HT-29 (cell line): ENCODE results near the gene BEST4. TPM values are rescaled to one million over a fixed set of nuclear protein-coding genes. Genes with fewer than 3 reads are reported as not detected.
"Not testable (repeated sequence)": the region's sequence is repeated elsewhere in the genome, so short reads cannot be mapped to it uniquely, and the experiment has no call there.

Experiments
- DNase-seq: peaks from one replicate; pipeline ENCODE4 v3.0.0-alpha.2; 2015; ENCODE audit warnings: low spot score
- total RNA-seq: library from RNA; depleted of rRNA; stranded (reverse); fragments of >200 nt; shearing (Covaris generic); gene quantifications from 2 replicates; pipeline ENCODE4 v1.2.3, GENCODE V29; 2014

Gene BEST4
- total RNA-seq, 1 experiment from 2014 or later, result 0.33 TPM

DNA sequence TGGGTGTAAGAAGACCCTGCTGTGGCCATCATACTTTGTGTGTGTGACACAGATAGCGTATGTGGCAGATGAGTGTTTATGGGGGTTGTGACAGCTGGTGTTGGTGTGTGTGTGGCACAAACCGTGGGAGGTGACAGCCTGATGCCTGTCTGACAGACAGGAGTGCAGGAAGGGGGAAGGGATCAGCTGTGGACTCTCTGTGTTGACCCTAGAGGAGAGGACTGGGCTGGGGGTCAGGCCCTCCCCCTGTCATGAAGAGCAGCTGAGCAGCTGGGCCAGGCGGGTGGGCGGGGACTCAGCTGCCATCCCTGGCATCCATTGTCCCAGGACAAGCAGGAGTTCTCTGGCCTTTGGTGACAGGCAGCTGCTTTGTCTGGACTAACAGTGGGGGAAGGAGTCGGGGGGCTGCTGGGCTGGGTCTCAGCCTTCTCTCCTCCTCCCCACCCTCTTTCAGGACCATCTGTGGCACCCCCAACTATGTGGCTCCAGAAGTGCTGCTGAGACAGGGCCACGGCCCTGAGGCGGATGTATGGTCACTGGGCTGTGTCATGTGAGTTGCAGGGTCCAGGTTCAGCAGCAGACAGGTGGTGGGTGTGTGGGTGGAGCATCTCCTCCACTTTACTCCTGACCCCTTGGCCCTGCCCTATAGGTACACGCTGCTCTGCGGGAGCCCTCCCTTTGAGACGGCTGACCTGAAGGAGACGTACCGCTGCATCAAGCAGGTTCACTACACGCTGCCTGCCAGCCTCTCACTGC is 14.5 kb upstream of the BEST4 start:
- DNase-seq, result peak; percentile 16

DNA sequence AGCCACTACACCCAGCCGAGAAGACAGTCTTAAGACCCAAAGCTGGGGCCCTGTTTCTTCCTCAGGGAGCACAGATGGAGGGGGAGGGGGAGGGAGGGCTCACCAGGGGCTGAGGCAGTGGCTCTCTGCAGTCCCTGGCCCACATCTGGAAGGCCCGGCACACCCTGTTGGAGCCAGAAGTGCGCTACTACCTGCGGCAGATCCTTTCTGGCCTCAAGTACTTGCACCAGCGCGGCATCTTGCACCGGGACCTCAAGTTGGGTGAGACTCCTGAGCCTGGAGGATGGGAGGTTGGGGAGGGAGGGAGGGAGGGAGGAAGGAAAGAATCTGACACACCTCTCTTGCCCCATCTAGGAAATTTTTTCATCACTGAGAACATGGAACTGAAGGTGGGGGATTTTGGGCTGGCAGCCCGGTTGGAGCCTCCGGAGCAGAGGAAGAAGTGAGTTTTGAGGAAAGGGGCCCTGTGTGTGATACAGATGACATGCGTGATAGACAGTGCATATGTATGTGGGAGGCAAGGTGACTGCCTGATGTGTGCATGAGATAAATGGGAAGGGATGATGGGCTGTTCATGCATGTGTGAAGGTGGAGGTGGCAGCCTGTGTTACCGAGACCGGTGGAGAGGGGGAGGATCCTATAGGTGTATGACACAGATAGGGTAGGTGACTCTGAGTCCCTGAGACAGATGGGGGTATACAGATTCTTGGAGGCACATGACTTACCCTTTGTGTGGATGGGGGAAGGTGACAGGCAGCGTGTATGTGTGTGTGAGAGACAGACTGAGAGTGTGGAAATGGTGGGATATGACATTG is 13.7 kb upstream of the BEST4 start:
- peak; percentile 43 for DNase-seq

DNA sequence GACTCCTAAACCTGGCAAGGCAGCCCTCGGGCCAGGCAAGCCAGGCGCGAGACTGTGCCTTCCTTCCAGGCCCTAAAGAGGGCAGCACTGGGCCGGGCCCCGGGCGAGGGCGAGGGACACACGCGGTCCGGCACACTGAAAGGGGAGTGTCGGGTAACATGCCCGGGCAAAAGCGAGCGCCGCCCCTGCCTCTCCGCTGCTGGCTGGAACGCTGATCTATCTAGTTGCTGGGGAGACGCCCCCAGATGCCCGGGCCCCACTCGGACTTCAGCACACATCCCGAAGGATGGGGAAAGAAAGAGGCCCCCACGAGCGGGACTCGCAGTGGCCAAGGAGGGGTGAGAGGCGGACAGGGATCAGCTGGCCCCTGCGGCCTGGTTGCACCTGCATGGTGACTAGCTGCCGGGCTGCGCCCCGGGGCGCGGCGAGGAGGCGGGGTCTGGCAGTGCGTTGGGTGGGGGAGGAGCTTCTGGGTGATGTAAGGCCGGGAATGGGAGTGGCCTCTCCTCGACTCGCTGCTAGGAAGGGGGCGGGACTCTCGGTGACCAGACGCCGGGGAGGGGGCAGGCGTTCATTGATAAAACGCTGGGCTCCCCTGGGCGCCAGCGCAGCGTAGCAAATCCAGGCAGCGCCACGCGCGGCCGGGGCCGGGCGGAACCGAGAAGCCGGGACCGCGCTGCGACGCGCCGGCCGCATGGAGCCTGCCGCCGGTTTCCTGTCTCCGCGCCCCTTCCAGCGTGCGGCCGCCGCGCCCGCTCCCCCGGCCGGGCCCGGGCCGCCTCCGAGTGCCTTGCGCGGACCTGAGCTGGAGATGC is 12.0 kb upstream of the BEST4 start, which contains the start of gene PLK3:
PLK3 (plus strand) TSS at position 608 of the 815 bp plus-strand sequence; CDS start at position 695, 87 bp downstream.
- peak; percentile 98 for DNase-seq

GRCh38 chr1:44798481-44799365 is 10.8 kb upstream of the BEST4 start:
- no peak for DNase-seq

GRCh38 chr1:44797886-44798285 is 9.9 kb upstream of the BEST4 start:
- not testable (repeated sequence) for DNase-seq

DNA sequence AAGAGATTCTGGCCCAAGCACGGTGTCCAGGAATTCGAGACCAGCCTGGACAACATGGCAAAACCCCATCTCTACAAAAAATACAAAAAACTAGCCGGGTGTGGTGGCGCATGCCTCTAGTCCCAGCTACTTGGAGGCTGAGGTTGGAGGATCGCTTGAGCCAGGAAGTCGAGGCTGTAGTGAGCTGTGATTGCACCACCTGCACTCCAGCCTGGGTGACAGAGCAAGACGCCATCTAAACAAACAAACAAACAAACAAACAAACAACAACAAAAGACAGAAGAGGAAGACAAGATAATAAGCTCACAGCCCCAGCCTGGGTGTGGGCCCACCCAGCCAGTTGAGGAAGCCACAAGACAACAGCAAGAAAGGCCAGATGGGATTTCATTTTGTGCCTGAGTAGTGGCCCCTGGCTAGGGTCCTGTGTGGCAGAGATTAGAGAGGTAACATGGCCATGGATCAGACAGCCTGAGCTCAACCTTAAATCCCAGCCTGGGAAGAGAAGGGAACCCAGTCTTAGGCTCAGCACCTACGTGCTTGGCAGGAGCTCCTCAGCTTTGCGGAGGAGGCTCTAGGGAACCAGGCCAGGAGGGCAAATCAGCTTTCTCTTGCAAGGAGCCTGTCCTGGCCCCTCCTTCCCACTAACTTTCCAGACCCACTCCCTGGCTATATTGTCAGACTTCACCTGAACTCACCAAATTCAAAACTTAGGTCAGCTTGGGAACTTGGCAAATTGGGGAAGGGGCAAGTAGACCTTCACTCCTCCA is 4.9 kb upstream of the BEST4 start:
- DNase-seq, result no peak

DNA sequence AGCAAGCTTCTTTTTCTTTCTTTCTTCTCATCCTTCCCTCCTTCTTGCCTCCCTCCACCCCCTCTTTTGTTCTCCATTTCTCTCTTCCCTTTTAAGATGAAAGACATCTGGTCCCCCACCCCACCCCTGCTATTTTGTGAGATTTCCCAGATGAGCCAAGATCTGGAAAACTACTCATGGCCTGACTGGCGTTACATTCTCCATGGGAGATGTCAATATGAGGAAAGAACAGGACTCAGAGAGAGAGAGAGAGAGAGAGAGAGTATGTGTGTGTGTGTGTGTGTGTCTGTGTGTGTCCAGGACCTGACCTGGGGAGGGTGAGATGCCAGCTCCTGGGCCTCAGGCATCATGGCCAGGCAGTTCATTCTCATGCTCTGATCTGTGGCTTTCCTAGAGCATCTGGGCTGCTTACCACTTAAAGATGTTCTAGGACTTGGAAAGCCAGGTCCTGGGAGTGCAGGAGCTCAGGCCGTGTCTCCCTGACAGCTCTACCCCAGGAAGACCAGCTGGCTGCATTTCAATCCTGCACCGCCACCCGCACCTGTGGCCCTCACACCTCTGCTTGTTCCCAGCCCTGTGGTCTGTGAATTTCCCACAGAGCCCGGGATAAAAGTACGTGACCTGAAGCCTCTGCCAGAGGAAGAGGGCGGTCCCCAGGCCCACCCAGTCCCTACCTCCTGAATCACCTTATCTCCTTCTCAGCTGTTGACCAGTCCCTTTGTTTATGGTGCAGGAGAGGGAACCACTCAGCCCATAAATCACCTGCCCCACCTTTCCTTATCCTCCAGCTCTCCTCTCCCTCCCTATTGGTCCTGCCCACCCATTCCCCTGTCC is 3.2 kb upstream of the BEST4 start:
- peak; percentile 64 for DNase-seq

- no peak for DNase-seq
These were observed 464 bp downstream of the BEST4 start for GRCh38 chr1:44787506-44787905.

- DNase-seq, result no peak
These were observed 1.0 kb downstream of the BEST4 start for GRCh38 chr1:44786841-44787426.

- peak; percentile 86 for DNase-seq
These were observed 1.7 kb downstream of the BEST4 start for GRCh38 chr1:44786138-44786840.

GRCh38 chr1:44785501-44786137 is 2.4 kb downstream of the BEST4 start:
- no peak for DNase-seq

GRCh38 chr1:44785029-44785380 is 3.0 kb downstream of the BEST4 start:
- DNase-seq, result no peak

DNA sequence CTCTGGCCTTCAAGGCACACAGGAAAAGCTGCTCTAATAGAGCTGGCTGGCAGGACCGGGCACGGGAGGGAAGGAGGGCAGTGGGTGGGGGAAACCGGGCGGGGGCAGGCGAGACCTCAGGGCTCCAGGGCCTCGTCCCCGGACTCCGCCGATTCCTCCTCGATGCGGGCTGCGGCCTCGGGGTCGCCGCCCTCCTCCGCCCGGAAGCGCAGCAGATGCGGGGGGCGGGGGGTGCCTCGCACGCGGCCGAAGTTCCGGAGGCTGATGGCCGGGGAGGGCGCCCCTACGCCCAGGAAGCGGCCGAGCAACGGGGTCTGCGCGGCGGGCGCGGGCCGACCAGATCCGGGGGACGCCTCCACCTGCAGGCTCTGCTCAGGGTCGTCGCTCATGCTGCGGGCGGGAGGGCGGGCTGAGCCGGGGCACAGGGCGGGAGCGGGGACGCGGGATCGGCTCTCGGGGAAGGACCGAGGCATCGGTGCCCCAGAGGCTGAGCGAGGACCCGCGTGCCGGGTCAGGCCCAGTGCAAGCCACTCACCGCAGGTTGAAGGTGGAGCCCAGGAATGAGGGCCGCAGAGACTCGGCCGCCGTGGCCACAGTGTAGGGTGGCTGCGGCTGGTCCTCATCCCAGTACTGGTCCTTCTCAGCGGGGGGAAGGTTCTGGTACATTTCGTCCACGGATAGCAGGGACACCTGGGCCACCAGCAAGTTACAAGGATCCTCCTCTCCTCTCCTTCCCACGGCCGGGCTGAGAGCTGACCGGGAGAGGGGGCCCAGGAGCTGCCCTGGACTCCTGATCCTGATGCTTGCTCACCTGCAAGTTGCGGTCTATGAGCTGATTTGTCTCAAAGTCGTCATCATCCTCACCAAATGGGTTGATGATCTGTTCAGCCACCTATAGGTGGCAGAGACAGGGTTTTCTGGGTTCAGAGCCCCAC is 3.6 kb downstream of the BEST4 start:
- no peak for DNase-seq

DNA sequence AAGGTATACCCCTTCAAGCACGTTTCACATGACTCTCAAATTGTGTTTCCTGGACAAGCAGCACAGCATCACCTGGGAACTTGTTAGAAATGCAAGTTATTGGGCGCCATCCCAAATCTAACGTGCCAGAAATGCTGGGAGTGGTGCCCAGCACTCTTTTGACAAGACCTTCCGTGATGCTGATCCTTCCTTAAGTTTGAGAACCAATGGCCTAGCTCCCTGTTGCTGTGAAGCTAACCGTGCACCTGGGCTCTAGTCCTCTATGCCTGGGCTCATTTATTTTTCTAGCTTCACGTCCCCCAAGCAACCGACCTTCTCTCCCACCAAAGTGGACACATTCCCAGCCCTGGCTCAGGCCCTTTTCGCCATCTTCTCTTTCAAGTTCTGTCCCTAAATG is 4.3 kb downstream of the BEST4 start:
- DNase-seq, result no peak

DNA sequence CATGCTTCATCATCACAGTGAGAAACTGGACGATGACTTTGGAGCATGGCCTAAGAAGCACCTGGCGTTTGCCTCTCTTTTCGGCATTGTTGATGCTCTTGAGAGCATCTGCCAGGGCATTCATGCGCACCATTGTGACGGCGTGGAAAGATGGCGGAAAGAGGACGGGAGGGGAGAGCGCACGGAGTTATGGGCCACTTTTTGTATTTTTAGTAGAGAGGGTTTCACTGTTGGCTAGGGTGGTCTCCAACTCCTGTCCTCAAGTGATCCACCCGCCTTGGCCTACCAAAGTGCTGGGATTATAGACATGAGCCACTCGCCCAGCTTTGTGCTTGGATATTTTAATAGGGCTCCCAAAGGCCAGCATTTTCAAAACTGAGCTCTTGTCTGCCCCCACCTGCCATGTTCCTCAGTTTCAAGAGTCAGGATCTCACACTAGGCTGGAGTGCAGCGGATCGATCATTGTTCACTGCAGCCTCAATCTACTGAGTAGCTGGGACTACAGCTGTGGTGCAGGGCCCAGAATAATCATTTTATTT is 7.3 kb downstream of the BEST4 start:
- no peak for DNase-seq
